ENCODE results near the gene DOCK9. TPM values are rescaled to one million over a fixed set of nuclear protein-coding genes. Genes with fewer than 3 reads are reported as not detected.

The DOCK9 gene
- polyA plus RNA-seq, 3 donors, result 0.01 TPM; not detected in 2

GRCh38 chr13:99013951-99014350 is 36.1 kb upstream of the DOCK9 start:
- Histone ChIP-seq H3K4me2 (replicated peaks; ENCODE audit: extremely low read depth, low read length, poor library complexity, severe bottlenecking) (no peak overlapping the region), H3K9me3 (replicated peaks in 1 of 2; ENCODE audit: control insufficient read depth in 1 of 2, insufficient read depth in 1 of 2, low read length in 2 of 2) (no peaks in the 10 kb centered on the region), H2AFZ (ENCODE audit: insufficient read depth, low read depth, low read length, poor library complexity, severe bottlenecking) (no peak overlapping the region), H3K27me3 (ENCODE audit: control insufficient read depth in 2 of 2, insufficient read depth in 2 of 2, low read length in 2 of 2) (peaks cover 82 to 84% of the 10 kb centered on the region in 2 donors), H3K27ac (ENCODE audit: low read depth in 1 of 2, low read length in 2 of 2) (no peak overlapping the region), H3K9ac (ENCODE audit: insufficient read depth, low read length, poor library complexity, severe bottlenecking) (no peak overlapping the region), H3K36me3 (replicated peaks in 1 of 2; ENCODE audit: control insufficient read depth in 1 of 2, insufficient read depth in 2 of 2, low read length in 2 of 2) (no peaks in the 10 kb centered on the region), H3K4me3 (replicated peaks in 1 of 3; ENCODE audit: low read depth in 2 of 3, low read length in 3 of 3) (no peak overlapping the region), H4K20me1 (ENCODE audit: insufficient read depth, low read length) (no peaks in the 10 kb centered on the region), H3K79me2 (ENCODE audit: insufficient read depth, low read length) (no peaks in the 10 kb centered on the region), H3K4me1 (ENCODE audit: control insufficient read depth in 1 of 2, insufficient read depth in 2 of 2, low read length in 2 of 2) (no peaks in the 10 kb centered on the region)
- no peaks in the 10 kb centered on the region for H3K36me3 Mint-ChIP-seq
- H3K4me1 Mint-ChIP-seq, result no peaks in the 10 kb centered on the region
- peaks cover 0 to 3% (median 2%) of the 10 kb centered on the region in 7 donors for H3K9me3 Mint-ChIP-seq
- 100% methylated on average over 3 of the region's 6 CpGs for WGBS (ENCODE audit: insufficient coverage)
- H3K27me3 Mint-ChIP-seq (ENCODE audit: low read depth in 3 of 3), result peaks cover 59 to 83% (median 67%) of the 10 kb centered on the region in 3 donors
- no peak for DNase-seq
- no peak overlapping the region for H3K4me3 Mint-ChIP-seq
- intact Hi-C loops (cut with micrococcal nuclease), result no loop called here
- no peak for TF ChIP-seq CTCF (IDR thresholded peaks at IDR 0.05)
- H3K27ac Mint-ChIP-seq, result no peak overlapping the region

- Histone ChIP-seq H2AFZ (ENCODE audit: insufficient read depth, low read depth, low read length, poor library complexity, severe bottlenecking) (no peak overlapping the region), H3K9me3 (replicated peaks in 1 of 2; ENCODE audit: control insufficient read depth in 1 of 2, insufficient read depth in 1 of 2, low read length in 2 of 2) (no peaks in the 10 kb centered on the region), H3K4me1 (ENCODE audit: control insufficient read depth in 1 of 2, insufficient read depth in 2 of 2, low read length in 2 of 2) (no peaks in the 10 kb centered on the region), H3K4me3 (replicated peaks in 1 of 3; ENCODE audit: low read depth in 2 of 3, low read length in 3 of 3) (no peak overlapping the region), H3K27ac (ENCODE audit: low read depth in 1 of 2, low read length in 2 of 2) (no peak overlapping the region), H3K4me2 (replicated peaks; ENCODE audit: extremely low read depth, low read length, poor library complexity, severe bottlenecking) (no peak overlapping the region), H3K79me2 (ENCODE audit: insufficient read depth, low read length) (no peaks in the 10 kb centered on the region), H3K36me3 (replicated peaks in 1 of 2; ENCODE audit: control insufficient read depth in 1 of 2, insufficient read depth in 2 of 2, low read length in 2 of 2) (no peaks in the 10 kb centered on the region), H4K20me1 (ENCODE audit: insufficient read depth, low read length) (no peaks in the 10 kb centered on the region), H3K27me3 (ENCODE audit: control insufficient read depth in 2 of 2, insufficient read depth in 2 of 2, low read length in 2 of 2) (peaks cover 70 to 71% of the 10 kb centered on the region in 2 donors), H3K9ac (ENCODE audit: insufficient read depth, low read length, poor library complexity, severe bottlenecking) (no peak overlapping the region)
- H3K27ac Mint-ChIP-seq, result no peak overlapping the region
- H3K4me1 Mint-ChIP-seq, result no peaks in the 10 kb centered on the region
- H3K4me3 Mint-ChIP-seq, result no peak overlapping the region
- H3K27me3 Mint-ChIP-seq (ENCODE audit: low read depth in 3 of 3), result peaks cover 50 to 77% (median 59%) of the 10 kb centered on the region in 3 donors
- WGBS (ENCODE audit: insufficient coverage), result no CpG with 5 or more reads among the region's 1 CpG
- DNase-seq, result no peak
- H3K36me3 Mint-ChIP-seq, result no peaks in the 10 kb centered on the region
- peaks cover 0 to 2% (median 0%) of the 10 kb centered on the region in 7 donors for H3K9me3 Mint-ChIP-seq
- intact Hi-C loops (cut with micrococcal nuclease), result no loop called here
- TF ChIP-seq CTCF (IDR thresholded peaks at IDR 0.05), result no peak
These were observed 34.7 kb upstream of the DOCK9 start for GRCh38 chr13:99012539-99012938.

Measured in CD14-positive monocyte (primary cell).